Endothelial cell of umbilical vein (primary cell): ENCODE data around the gene AIMP1.

ENCODE experiments used
- EZH2 ChIP-seq: IDR thresholded peaks from 2 replicates; pipeline ENCODE4 v1.6.1; 2012; ENCODE audit warnings: borderline replicate concordance, low read depth, mild to moderate bottlenecking, moderate library complexity, low read length, inconsistent platforms; ENCODE audit not compliant: severe bottlenecking
- FOS ChIP-seq: IDR thresholded peaks from 2 replicates; pipeline ENCODE4 v1.6.1; 2011; ENCODE audit warnings: mild to moderate bottlenecking, low read length, moderate library complexity, borderline replicate concordance; ENCODE audit not compliant: insufficient read depth
- GATA2 ChIP-seq: IDR thresholded peaks from 2 replicates; pipeline ENCODE4 v1.7.0; 2011; ENCODE audit warnings: low read depth, mild to moderate bottlenecking, moderate library complexity, mixed read lengths, low read length; ENCODE audit not compliant: insufficient read length, insufficient read depth
- JUN ChIP-seq: IDR thresholded peaks from 2 replicates; pipeline ENCODE4 v1.6.1; 2011; ENCODE audit warnings: borderline replicate concordance, low read depth; ENCODE audit not compliant: insufficient read length, insufficient read depth
- POLR2A ChIP-seq: IDR thresholded peaks from 2 replicates; pipeline ENCODE4 v1.6.1; 2012; ENCODE audit warnings: low read depth, mild to moderate bottlenecking, control low read depth, low read length
- POLR2AphosphoS5 ChIP-seq: IDR thresholded peaks from 2 replicates; pipeline ENCODE4 v1.6.1; 2012; ENCODE audit warnings: low read depth, mild to moderate bottlenecking, control low read depth, low read length, moderate library complexity; ENCODE audit not compliant: insufficient read depth
- TF ChIP-seq, protein P1 (sequence below), 2 donors: IDR thresholded peaks; 1 replicate in 1 of 2; 2 replicates in 1 of 2; pipeline ENCODE4 v1.5.1; 2011; ENCODE audit warnings: low read length in 2 of 2, mild to moderate bottlenecking in 2 of 2, moderate library complexity in 2 of 2, control low read depth in 1 of 2, inconsistent platforms in 1 of 2, low read depth in 1 of 2; ENCODE audit not compliant: insufficient read depth in 1 of 2; ENCODE audit errors: extremely low read depth in 1 of 2
- TF ChIP-seq, protein P2 (sequence below): IDR thresholded peaks from 2 replicates; pipeline ENCODE4 v1.6.1; 2011; ENCODE audit not compliant: insufficient read depth, insufficient read length

DNA sequence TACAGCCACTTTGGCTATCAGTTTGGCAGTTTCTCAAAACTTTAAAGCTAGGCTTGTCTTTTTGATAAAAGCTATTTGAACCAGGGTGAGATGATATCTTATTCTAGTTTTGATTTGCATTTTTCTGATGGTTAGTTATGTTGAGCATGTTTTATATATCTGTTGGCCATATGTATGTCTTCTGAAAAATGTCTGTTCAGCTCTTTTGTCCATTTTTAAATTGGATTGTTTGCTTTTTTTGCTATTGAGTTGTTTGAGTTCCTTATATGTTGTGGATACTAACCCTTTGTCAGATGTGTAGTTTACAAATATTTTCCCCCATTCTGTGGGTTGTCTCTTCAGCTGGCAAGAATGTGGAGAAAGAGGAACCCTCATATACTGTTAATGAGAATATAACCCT lies 63.8 kb downstream of the AIMP1 start:
- TF ChIP-seq EZH2 (no peak), FOS (no peak), POLR2AphosphoS5 (no peak), POLR2A (no peak), GATA2 (no peak), JUN (no peak)
- TF ChIP-seq, protein P1, sequence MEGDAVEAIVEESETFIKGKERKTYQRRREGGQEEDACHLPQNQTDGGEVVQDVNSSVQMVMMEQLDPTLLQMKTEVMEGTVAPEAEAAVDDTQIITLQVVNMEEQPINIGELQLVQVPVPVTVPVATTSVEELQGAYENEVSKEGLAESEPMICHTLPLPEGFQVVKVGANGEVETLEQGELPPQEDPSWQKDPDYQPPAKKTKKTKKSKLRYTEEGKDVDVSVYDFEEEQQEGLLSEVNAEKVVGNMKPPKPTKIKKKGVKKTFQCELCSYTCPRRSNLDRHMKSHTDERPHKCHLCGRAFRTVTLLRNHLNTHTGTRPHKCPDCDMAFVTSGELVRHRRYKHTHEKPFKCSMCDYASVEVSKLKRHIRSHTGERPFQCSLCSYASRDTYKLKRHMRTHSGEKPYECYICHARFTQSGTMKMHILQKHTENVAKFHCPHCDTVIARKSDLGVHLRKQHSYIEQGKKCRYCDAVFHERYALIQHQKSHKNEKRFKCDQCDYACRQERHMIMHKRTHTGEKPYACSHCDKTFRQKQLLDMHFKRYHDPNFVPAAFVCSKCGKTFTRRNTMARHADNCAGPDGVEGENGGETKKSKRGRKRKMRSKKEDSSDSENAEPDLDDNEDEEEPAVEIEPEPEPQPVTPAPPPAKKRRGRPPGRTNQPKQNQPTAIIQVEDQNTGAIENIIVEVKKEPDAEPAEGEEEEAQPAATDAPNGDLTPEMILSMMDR (IDR thresholded peaks at IDR 0.05; ENCODE audit: extremely low read depth in 1 of 2, insufficient read depth in 1 of 2, low read depth in 1 of 2, low read length in 2 of 2), result no peak
- TF ChIP-seq, protein P2, sequence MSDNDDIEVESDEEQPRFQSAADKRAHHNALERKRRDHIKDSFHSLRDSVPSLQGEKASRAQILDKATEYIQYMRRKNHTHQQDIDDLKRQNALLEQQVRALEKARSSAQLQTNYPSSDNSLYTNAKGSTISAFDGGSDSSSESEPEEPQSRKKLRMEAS, result no peak
